Measurements from ENCODE around the gene STARD8.

GRCh38 chrX:68695206-68695845 is 47.9 kb downstream of the STARD8 start:
- TF ChIP-seq POLR2AphosphoS5 (IDR thresholded peaks at IDR 0.05) (no peak), CTCF (IDR thresholded peaks at IDR 0.05; ENCODE audit: poor library complexity, severe bottlenecking) (no peak), TAF1 (IDR thresholded peaks at IDR 0.05; ENCODE audit: low read depth) (no peak), REST (IDR thresholded peaks at IDR 0.05; ENCODE audit: borderline replicate concordance) (no peak), SMC3 (conservative IDR thresholded peaks at IDR 0.05; ENCODE audit: poor library complexity) (no peak), EP300 (conservative IDR thresholded peaks at IDR 0.05; ENCODE audit: poor library complexity, severe bottlenecking) (no peak), EZH2 (IDR thresholded peaks at IDR 0.05; ENCODE audit: borderline replicate concordance, insufficient read depth, low read length, poor library complexity, severe bottlenecking) (no peak)
